Measurements from ENCODE around the gene POLE. TPM values are rescaled to one million over a fixed set of nuclear protein-coding genes. Genes with fewer than 3 reads are reported as not detected.

Gene POLE
- total RNA-seq, 1 donor from 2014 or later: 123 TPM

GRCh38 chr12:132582582-132583410 is 104.3 kb downstream of the POLE start:
- intact Hi-C loops (cut with micrococcal nuclease): no loop called here

GRCh38 chr12:132582058-132582420 is 105.1 kb downstream of the POLE start:
- intact Hi-C loops (cut with micrococcal nuclease): no loop called here

GRCh38 chr12:132581348-132582057 is 105.6 kb downstream of the POLE start:
- intact Hi-C loops (cut with micrococcal nuclease): no loop called here

GRCh38 chr12:132580701-132581292 is 106.3 kb downstream of the POLE start:
- intact Hi-C loops (cut with micrococcal nuclease): no loop called here

GRCh38 chr12:132579744-132580143 is 107.4 kb downstream of the POLE start:
- intact Hi-C loops (cut with micrococcal nuclease): no loop called here

- intact Hi-C loops (cut with micrococcal nuclease): no loop called here
Observed at GRCh38 chr12:132578826-132579225, 108.3 kb downstream of the POLE start.

- intact Hi-C loops (cut with micrococcal nuclease): no loop called here
Observed at GRCh38 chr12:132578118-132578517, 109.0 kb downstream of the POLE start.

GRCh38 chr12:132577191-132577920 is 109.8 kb downstream of the POLE start:
- intact Hi-C loops (cut with micrococcal nuclease): no loop called here

GRCh38 chr12:132576701-132577100 is 110.4 kb downstream of the POLE start:
- intact Hi-C loops (cut with micrococcal nuclease): no loop called here

- intact Hi-C loops (cut with micrococcal nuclease): no loop called here
Observed at GRCh38 chr12:132575661-132576060, 111.5 kb downstream of the POLE start.

- intact Hi-C loops (cut with micrococcal nuclease): no loop called here
Observed at GRCh38 chr12:132574271-132574996, 112.7 kb downstream of the POLE start.

Other genes with a start within 250 kb of the POLE start
- gene FBRSL1, start 197.2 kb downstream of the POLE start, total RNA-seq: 47.8 and 56.2 TPM in 2 replicates
- gene LRCOL1, start 76.8 kb downstream of the POLE start, total RNA-seq: not detected in 2 replicates
- not detected in 2 replicates for gene P2RX2, start 68.6 kb downstream of the POLE start, total RNA-seq
- 22.0 and 22.1 TPM in 2 replicates for gene PXMP2, start 245 bp upstream of the POLE start, total RNA-seq
- 57.0 and 59.0 TPM in 2 replicates for gene PGAM5, start 23.5 kb upstream of the POLE start, total RNA-seq
- gene ANKLE2, start 74.5 kb upstream of the POLE start, total RNA-seq: 103 and 105 TPM in 2 replicates
- gene GOLGA3, start 141.5 kb upstream of the POLE start, total RNA-seq: 69.8 and 73.5 TPM in 2 replicates
- gene CHFR, start 200.3 kb upstream of the POLE start, total RNA-seq: 94.7 and 98.4 TPM in 2 replicates

All from T-helper 1 cell treated with Interleukin-12 subunit alpha and Interleukin-12 subunit beta and Interleukin-4 antibody, amounts not matched to agents 30 ng/mL and 1 ng/mL, for 36 hours (primary cell).